ENCODE data around the gene GPX1.
"Not testable (repeated sequence)": the region's sequence is repeated elsewhere in the genome, so short reads cannot be mapped to it uniquely, and the experiment has no call there.

The GPX1 gene

DNA sequence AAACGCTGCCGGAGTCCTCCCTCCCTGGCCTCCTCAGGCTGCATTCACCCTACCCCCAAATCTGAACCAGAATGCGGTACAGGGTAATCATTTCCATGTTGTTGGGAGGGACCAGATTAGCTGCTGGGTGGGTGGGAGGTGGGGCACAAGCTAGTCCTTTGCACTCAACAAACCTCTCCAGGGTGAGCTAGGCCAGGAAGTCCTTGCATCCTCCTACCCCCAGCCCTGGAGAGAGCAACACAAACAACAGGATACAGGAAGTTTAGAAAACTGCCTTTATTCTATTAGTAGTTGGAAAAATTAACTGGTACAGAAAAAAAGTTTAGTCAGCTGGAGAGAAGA, 702 bp upstream of the GPX1 start:
- peak overlapping the region; percentile 87 for H3K4me3 ChIP-seq (ENCODE audit: low read depth, low read length)
- TF ChIP-seq CTCF (IDR thresholded peaks at IDR 0.05; ENCODE audit: control insufficient read depth, extremely low read depth, insufficient read depth): no peak
- DNase-seq (ENCODE audit: low read depth): no peak

DNA sequence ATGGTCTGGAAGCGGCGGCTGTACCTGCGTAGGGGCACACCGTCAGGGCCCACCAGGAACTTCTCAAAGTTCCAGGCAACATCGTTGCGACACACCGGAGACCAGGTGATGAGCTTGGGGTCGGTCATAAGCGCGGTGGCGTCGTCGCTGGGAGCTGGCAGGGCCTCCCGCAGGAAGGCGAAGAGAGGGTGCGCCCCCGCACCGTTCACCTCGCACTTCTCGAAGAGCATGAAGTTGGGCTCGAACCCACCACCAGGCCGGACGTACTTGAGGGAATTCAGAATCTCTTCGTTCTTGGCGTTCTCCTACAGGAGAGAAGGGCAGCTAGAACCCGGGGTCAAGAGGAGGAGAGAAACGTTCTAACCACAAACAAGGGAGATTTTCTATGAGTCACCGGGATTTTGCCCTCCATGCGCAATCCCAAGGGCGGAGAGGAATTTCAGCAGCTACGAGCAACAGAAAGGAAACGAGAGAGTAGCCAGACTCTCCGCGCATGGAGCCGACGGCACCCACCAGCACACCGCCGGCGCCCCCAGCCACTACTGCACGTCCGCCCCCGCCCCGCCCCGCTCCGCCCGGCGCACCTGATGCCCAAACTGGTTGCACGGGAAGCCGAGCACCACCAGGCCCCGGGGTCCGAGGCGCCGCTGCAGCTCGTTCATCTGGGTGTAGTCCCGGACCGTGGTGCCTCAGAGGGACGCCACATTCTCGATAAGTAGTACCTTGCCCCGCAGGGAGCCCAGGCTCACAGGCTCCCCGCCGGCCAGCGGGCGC, 523 bp downstream of the GPX1 start:
- not testable (repeated sequence) for DNase-seq (ENCODE audit: low read depth)
- peak overlapping the region; percentile 87 for H3K4me3 ChIP-seq (ENCODE audit: low read depth, low read length)

- peak overlapping the region; percentile 87 for H3K4me3 ChIP-seq (ENCODE audit: low read depth, low read length)
- DNase-seq (ENCODE audit: low read depth): not testable (repeated sequence)
These were observed 1.1 kb downstream of the GPX1 start for GRCh38 chr3:49357095-49357442.

GRCh38 chr3:49352890-49353421, 5.2 kb downstream of the GPX1 start:
- TF ChIP-seq CTCF (IDR thresholded peaks at IDR 0.05; ENCODE audit: control insufficient read depth, extremely low read depth, insufficient read depth): no peak
- H3K4me3 ChIP-seq (ENCODE audit: low read depth, low read length): no peak overlapping the region
- DNase-seq (ENCODE audit: low read depth): no peak

GRCh38 chr3:49352281-49352680, 5.9 kb downstream of the GPX1 start:
- H3K4me3 ChIP-seq (ENCODE audit: low read depth, low read length): no peak overlapping the region
- no peak for TF ChIP-seq CTCF (IDR thresholded peaks at IDR 0.05; ENCODE audit: control insufficient read depth, extremely low read depth, insufficient read depth)
- DNase-seq (ENCODE audit: low read depth): no peak

- no peak for TF ChIP-seq CTCF (IDR thresholded peaks at IDR 0.05; ENCODE audit: control insufficient read depth, extremely low read depth, insufficient read depth)
- DNase-seq (ENCODE audit: low read depth): no peak
- no peak overlapping the region for H3K4me3 ChIP-seq (ENCODE audit: low read depth, low read length)
These were observed 6.6 kb downstream of the GPX1 start for GRCh38 chr3:49351521-49352011.

DNA sequence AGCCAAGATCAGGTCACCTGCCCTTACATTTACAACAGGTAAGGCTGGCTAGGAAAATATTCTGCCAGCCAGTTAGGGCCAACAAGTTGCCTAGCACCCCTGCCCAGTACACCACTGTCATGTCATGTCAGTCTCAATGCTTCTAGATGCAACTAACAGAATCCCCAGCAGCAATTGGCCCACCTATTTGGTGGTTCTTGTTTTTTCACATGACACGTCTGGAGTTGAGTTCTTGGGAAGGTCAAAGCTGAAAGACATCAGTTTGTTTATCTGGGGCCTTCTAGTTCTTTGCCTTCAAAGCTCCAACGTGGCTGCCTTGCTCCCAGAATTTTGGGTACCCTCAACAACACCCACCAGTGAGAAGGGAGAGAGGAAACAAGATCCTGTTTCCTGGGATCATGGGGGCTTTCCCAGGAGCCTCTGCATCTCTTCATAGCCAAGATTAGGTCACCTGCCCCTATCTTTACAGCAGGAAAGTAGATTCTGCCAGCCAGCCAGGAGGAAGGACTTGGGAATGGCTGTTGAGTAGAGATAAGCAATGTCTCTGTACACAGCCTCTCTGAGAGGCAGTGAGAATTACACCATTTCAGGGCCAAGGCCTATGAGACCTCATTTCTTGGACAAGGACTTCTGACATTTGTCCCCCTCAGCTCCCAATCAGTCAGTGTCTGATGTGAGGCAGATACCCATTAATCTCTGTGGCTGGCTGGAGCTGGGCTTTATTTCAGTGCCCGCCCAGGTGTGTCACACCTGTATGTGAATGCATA, 8.6 kb downstream of the GPX1 start:
- DNase-seq (ENCODE audit: low read depth): no peak
- H3K4me3 ChIP-seq (ENCODE audit: low read depth, low read length): no peak overlapping the region
- TF ChIP-seq CTCF (IDR thresholded peaks at IDR 0.05; ENCODE audit: control insufficient read depth, extremely low read depth, insufficient read depth): no peak

GRCh38 chr3:49348361-49348760, 9.8 kb downstream of the GPX1 start:
- not testable (repeated sequence) for DNase-seq (ENCODE audit: low read depth); H3K4me3 ChIP-seq (ENCODE audit: low read depth, low read length)

Data from LNCaP clone FGC (cell line).